ENCODE results near the gene SLC22A16. TPM values are rescaled to one million over a fixed set of nuclear protein-coding genes. Genes with fewer than 3 reads are reported as not detected.

Gene SLC22A16
- total RNA-seq, 1 donor from 2014 or later: not detected

DNA sequence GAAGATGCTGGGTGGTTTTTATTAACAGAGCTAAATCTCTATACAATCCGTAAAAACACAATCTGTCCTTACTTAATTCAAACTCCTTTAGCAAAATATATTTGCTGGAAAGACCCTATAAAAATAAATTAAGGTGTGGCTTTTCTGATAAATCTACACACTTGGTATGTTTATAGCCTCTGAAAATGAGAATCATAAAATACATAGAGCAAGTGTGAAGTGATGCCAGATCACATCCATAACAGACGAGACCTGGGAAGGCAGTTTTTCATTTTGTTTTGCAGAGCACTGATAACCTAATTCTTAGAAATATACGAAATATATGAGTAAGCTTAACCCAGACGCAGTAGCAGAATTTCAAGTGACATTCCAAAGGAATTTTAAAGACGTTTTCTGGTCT is 50.6 kb downstream of the SLC22A16 start:
- Histone ChIP-seq H3K4me3 (ENCODE audit: insufficient read depth, low read depth, low read length) (no peak overlapping the region), H3K36me3 (ENCODE audit: insufficient read depth, low read length) (no peaks in the 10 kb centered on the region), H3K9ac (ENCODE audit: low read length) (no peak overlapping the region), H3K27me3 (ENCODE audit: insufficient read depth, low read length) (peaks cover 11% of the 10 kb centered on the region), H3K79me2 (ENCODE audit: insufficient read depth, low read length) (no peaks in the 10 kb centered on the region), H3K27ac (ENCODE audit: low read depth, low read length) (no peak overlapping the region), H3K4me2 (ENCODE audit: low read length) (no peak overlapping the region), H2AFZ (ENCODE audit: low read depth, low read length) (no peak overlapping the region), H3K4me1 (ENCODE audit: insufficient read depth, low read length) (no peaks in the 10 kb centered on the region), H3K9me3 (ENCODE audit: insufficient read depth, low read depth, low read length) (peaks cover 4% of the 10 kb centered on the region), H4K20me1 (ENCODE audit: insufficient read depth, low read length) (no peaks in the 10 kb centered on the region)
- no peak for DNase-seq (ENCODE audit: low read depth)
- TF ChIP-seq, protein P1, sequence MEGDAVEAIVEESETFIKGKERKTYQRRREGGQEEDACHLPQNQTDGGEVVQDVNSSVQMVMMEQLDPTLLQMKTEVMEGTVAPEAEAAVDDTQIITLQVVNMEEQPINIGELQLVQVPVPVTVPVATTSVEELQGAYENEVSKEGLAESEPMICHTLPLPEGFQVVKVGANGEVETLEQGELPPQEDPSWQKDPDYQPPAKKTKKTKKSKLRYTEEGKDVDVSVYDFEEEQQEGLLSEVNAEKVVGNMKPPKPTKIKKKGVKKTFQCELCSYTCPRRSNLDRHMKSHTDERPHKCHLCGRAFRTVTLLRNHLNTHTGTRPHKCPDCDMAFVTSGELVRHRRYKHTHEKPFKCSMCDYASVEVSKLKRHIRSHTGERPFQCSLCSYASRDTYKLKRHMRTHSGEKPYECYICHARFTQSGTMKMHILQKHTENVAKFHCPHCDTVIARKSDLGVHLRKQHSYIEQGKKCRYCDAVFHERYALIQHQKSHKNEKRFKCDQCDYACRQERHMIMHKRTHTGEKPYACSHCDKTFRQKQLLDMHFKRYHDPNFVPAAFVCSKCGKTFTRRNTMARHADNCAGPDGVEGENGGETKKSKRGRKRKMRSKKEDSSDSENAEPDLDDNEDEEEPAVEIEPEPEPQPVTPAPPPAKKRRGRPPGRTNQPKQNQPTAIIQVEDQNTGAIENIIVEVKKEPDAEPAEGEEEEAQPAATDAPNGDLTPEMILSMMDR (IDR thresholded peaks at IDR 0.05; ENCODE audit: insufficient read depth, low read depth, low read length): no peak
- TF ChIP-seq EZH2 (IDR thresholded peaks at IDR 0.05; ENCODE audit: insufficient read depth, low read length): no peak
- Mint-ChIP-seq H3K4me1 (ENCODE audit: low read depth, unreplicated experiment) (no peaks in the 10 kb centered on the region), H3K36me3 (ENCODE audit: low read depth, unreplicated experiment) (no peaks in the 10 kb centered on the region), H3K9me3 (ENCODE audit: unreplicated experiment) (peaks cover 3% of the 10 kb centered on the region), H3K27ac (ENCODE audit: unreplicated experiment) (no peak overlapping the region), H3K27me3 (ENCODE audit: low read depth, unreplicated experiment) (peaks cover 26% of the 10 kb centered on the region), H3K4me3 (ENCODE audit: unreplicated experiment) (no peak overlapping the region)
- FAIRE-seq: no peak

DNA sequence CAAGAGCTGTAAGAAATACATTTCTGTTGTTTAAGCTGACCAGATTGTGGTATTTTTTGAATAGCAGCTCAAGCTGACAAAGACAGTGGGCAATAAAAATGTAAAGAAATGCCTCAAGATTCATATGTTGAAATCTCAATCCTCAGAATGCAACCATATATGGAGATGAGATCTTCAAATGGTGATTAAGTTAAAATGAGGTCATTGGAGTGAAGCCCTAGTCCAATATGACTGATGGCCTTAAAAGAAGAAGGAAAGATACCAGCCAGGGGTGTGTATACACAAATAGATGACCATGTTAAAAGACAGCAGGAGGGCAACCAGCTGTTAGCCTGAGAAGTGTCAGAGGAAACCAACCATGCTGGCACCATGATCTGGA is 54.0 kb downstream of the SLC22A16 start:
- no peak overlapping the region for H3K27ac Mint-ChIP-seq (ENCODE audit: unreplicated experiment)
- H3K4me2 ChIP-seq (ENCODE audit: low read length): no peak overlapping the region
- TF ChIP-seq, protein P1 (IDR thresholded peaks at IDR 0.05; ENCODE audit: insufficient read depth, low read depth, low read length): no peak
- peaks cover 4% of the 10 kb centered on the region for H3K9me3 ChIP-seq (ENCODE audit: insufficient read depth, low read depth, low read length)
- H3K4me1 Mint-ChIP-seq (ENCODE audit: low read depth, unreplicated experiment): no peaks in the 10 kb centered on the region
- no peaks in the 10 kb centered on the region for H3K36me3 Mint-ChIP-seq (ENCODE audit: low read depth, unreplicated experiment)
- no peak overlapping the region for H2AFZ ChIP-seq (ENCODE audit: low read depth, low read length)
- DNase-seq (ENCODE audit: low read depth) (no peak), FAIRE-seq (no peak)
- peaks cover 11% of the 10 kb centered on the region for H3K27me3 ChIP-seq (ENCODE audit: insufficient read depth, low read length)
- no peaks in the 10 kb centered on the region for H4K20me1 ChIP-seq (ENCODE audit: insufficient read depth, low read length)
- no peak overlapping the region for H3K27ac ChIP-seq (ENCODE audit: low read depth, low read length)
- no peak overlapping the region for H3K9ac ChIP-seq (ENCODE audit: low read length)
- no peaks in the 10 kb centered on the region for H3K79me2 ChIP-seq (ENCODE audit: insufficient read depth, low read length)
- H3K4me1 ChIP-seq (ENCODE audit: insufficient read depth, low read length): no peaks in the 10 kb centered on the region
- H3K4me3 Mint-ChIP-seq (ENCODE audit: unreplicated experiment): no peak overlapping the region
- no peak overlapping the region for H3K4me3 ChIP-seq (ENCODE audit: insufficient read depth, low read depth, low read length)
- H3K27me3 Mint-ChIP-seq (ENCODE audit: low read depth, unreplicated experiment): peaks cover 23% of the 10 kb centered on the region
- H3K36me3 ChIP-seq (ENCODE audit: insufficient read depth, low read length): no peaks in the 10 kb centered on the region
- peaks cover 3% of the 10 kb centered on the region for H3K9me3 Mint-ChIP-seq (ENCODE audit: unreplicated experiment)

DNA sequence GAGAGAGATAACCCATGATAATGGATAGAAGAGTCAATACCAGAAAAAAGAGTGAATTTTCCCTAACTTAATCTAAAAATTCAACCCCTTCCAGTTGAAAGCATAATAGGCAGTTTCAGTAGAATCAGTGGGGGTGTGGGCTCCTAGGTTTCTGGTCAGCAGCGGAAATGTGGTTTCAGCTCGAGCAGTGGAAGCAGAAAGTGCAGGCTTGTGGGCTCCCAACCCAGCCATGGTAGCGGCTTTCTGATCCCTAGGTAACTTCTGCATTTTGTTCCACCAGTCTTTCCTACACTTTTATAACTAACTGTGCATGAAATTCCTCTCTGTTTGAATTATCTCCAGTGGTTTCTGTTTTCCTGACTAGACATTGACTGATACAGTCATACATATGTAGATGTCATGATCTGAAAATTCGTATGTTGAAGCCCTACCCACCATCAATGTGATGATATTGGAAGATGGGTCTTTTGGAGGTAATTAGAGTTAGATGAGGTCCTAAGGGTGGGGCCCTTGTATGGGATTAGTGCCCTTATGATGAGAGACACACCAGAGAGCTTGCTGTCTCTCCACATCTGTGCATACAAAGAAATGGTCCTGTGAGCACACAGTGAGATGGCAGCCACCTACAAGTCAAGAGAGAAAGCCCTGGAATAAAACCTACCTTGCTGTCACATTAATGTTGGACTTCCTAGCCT is 54.5 kb downstream of the SLC22A16 start:
- FAIRE-seq (no peak), DNase-seq (ENCODE audit: low read depth) (no peak)
- no peak for TF ChIP-seq EZH2 (IDR thresholded peaks at IDR 0.05; ENCODE audit: insufficient read depth, low read length)
- TF ChIP-seq, protein P1 (IDR thresholded peaks at IDR 0.05; ENCODE audit: insufficient read depth, low read depth, low read length): no peak
- Histone ChIP-seq H3K9me3 (ENCODE audit: insufficient read depth, low read depth, low read length) (peaks cover 4% of the 10 kb centered on the region), H4K20me1 (ENCODE audit: insufficient read depth, low read length) (no peaks in the 10 kb centered on the region), H2AFZ (ENCODE audit: low read depth, low read length) (no peak overlapping the region), H3K4me2 (ENCODE audit: low read length) (no peak overlapping the region), H3K4me3 (ENCODE audit: insufficient read depth, low read depth, low read length) (no peak overlapping the region), H3K79me2 (ENCODE audit: insufficient read depth, low read length) (no peaks in the 10 kb centered on the region), H3K36me3 (ENCODE audit: insufficient read depth, low read length) (no peaks in the 10 kb centered on the region), H3K9ac (ENCODE audit: low read length) (no peak overlapping the region), H3K27ac (ENCODE audit: low read depth, low read length) (no peak overlapping the region), H3K4me1 (ENCODE audit: insufficient read depth, low read length) (no peaks in the 10 kb centered on the region), H3K27me3 (ENCODE audit: insufficient read depth, low read length) (peaks cover 11% of the 10 kb centered on the region)
- Mint-ChIP-seq H3K9me3 (ENCODE audit: unreplicated experiment) (peaks cover 3% of the 10 kb centered on the region), H3K27me3 (ENCODE audit: low read depth, unreplicated experiment) (peaks cover 23% of the 10 kb centered on the region), H3K36me3 (ENCODE audit: low read depth, unreplicated experiment) (no peaks in the 10 kb centered on the region), H3K4me1 (ENCODE audit: low read depth, unreplicated experiment) (no peaks in the 10 kb centered on the region), H3K27ac (ENCODE audit: unreplicated experiment) (no peak overlapping the region), H3K4me3 (ENCODE audit: unreplicated experiment) (no peak overlapping the region)
